ENCODE measurements around the gene NR4A1. TPM values are rescaled to one million over a fixed set of nuclear protein-coding genes. Genes with fewer than 3 reads are reported as not detected.

The NR4A1 gene
- total RNA-seq, 4 donors from 2014 or later = 74.9 to 1,106 (median 350) TPM

- no peak for ATAC-seq (ENCODE audit: low FRiP score)
- TF ChIP-seq, protein P1, sequence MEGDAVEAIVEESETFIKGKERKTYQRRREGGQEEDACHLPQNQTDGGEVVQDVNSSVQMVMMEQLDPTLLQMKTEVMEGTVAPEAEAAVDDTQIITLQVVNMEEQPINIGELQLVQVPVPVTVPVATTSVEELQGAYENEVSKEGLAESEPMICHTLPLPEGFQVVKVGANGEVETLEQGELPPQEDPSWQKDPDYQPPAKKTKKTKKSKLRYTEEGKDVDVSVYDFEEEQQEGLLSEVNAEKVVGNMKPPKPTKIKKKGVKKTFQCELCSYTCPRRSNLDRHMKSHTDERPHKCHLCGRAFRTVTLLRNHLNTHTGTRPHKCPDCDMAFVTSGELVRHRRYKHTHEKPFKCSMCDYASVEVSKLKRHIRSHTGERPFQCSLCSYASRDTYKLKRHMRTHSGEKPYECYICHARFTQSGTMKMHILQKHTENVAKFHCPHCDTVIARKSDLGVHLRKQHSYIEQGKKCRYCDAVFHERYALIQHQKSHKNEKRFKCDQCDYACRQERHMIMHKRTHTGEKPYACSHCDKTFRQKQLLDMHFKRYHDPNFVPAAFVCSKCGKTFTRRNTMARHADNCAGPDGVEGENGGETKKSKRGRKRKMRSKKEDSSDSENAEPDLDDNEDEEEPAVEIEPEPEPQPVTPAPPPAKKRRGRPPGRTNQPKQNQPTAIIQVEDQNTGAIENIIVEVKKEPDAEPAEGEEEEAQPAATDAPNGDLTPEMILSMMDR (IDR thresholded peaks at IDR 0.05) = no peak
- no peak for DNase-seq (ENCODE audit: low spot score)
These were observed 4.8 kb downstream of the NR4A1 start for GRCh38 chr12:52055731-52056711.

DNA sequence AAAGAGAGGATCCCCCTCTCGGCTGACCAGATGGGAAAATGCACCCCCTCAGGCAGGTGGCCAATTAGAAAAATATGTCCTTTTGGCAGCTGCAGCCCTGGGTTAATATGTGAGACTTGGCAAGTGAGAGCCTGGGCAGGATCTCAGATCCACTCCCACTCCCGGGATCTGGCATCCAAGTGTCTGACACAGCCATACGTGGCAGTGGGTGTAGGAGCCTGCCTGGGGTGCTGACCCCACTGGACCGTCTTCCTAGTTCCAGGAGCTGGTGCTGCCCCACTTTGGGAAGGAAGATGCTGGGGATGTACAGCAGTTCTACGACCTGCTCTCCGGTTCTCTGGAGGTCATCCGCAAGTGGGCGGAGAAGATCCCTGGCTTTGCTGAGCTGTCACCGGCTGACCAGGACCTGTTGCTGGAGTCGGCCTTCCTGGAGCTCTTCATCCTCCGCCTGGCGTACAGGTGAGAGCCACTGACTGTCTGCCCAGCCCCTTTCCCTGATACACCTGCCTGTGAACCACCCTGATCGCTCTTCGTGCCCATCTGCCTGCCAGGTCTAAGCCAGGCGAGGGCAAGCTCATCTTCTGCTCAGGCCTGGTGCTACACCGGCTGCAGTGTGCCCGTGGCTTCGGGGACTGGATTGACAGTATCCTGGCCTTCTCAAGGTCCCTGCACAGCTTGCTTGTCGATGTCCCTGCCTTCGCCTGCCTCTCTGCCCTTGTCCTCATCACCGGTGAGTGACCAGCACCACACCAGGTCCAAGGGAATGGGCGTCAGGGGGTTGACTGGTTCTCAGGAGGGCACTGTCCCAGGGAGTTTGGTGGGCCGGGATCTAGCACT is 5.8 kb downstream of the NR4A1 start:
- DNase-seq (ENCODE audit: low spot score) = no peak
- TF ChIP-seq, protein P1 (IDR thresholded peaks at IDR 0.05) = no peak
- no peak for ATAC-seq (ENCODE audit: low FRiP score)

DNA sequence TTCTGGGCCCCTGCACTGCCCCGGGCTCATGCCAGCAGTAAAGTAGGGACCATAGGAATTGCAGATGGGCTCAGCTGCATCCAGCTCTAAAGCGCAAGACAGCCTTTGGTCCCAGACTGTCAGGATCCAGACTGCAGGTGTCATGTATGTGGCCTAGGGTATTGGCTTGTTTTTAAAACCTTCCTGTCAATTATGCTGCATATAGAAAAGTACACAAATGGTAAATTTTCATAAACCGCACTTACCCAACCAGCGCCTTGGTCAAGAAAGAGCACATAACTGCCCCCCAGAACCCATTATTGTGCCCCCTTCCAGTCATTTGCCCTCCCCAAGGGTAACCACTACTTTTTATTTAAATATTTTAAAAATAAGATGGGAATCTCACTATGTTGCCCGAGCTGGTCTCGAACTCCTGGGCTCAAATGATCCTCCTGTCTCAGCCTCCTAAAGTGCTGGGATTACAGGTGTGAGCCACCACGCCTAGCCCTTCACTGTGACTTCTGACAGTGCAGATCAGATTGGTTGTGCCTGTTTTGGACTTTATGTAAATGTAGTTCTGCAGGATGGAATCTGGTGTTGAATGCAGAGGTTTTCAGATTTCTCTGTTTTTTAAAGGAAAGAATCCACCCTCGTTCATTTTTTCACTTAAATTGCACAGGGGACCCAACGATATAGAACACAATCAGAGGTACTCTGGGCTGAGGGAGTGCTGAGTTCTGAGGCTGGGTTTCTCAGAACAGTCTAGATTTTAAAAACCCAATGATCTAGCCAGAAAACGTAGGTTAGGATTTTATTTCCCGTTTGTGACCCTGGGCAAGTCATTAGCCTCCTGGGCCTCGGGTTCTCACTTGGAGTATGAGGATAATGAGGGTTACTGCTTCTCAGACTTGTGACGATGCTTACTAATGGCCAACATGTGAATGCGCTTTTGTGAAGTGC is 6.7 kb downstream of the NR4A1 start:
- no peak for DNase-seq (ENCODE audit: low spot score)
- ATAC-seq (ENCODE audit: low FRiP score) = no peak
- TF ChIP-seq, protein P1 (IDR thresholded peaks at IDR 0.05) = no peak

DNA sequence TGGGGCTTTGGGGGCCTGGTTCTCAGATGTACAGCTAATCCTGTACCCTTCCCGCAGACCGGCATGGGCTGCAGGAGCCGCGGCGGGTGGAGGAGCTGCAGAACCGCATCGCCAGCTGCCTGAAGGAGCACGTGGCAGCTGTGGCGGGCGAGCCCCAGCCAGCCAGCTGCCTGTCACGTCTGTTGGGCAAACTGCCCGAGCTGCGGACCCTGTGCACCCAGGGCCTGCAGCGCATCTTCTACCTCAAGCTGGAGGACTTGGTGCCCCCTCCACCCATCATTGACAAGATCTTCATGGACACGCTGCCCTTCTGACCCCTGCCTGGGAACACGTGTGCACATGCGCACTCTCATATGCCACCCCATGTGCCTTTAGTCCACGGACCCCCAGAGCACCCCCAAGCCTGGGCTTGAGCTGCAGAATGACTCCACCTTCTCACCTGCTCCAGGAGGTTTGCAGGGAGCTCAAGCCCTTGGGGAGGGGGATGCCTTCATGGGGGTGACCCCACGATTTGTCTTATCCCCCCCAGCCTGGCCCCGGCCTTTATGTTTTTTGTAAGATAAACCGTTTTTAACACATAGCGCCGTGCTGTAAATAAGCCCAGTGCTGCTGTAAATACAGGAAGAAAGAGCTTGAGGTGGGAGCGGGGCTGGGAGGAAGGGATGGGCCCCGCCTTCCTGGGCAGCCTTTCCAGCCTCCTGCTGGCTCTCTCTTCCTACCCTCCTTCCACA is 7.6 kb downstream of the NR4A1 start:
- DNase-seq (ENCODE audit: low spot score) (no peak), ATAC-seq (ENCODE audit: low FRiP score) (peak; percentile 21)
- TF ChIP-seq, protein P1 (IDR thresholded peaks at IDR 0.05) = no peak

DNA sequence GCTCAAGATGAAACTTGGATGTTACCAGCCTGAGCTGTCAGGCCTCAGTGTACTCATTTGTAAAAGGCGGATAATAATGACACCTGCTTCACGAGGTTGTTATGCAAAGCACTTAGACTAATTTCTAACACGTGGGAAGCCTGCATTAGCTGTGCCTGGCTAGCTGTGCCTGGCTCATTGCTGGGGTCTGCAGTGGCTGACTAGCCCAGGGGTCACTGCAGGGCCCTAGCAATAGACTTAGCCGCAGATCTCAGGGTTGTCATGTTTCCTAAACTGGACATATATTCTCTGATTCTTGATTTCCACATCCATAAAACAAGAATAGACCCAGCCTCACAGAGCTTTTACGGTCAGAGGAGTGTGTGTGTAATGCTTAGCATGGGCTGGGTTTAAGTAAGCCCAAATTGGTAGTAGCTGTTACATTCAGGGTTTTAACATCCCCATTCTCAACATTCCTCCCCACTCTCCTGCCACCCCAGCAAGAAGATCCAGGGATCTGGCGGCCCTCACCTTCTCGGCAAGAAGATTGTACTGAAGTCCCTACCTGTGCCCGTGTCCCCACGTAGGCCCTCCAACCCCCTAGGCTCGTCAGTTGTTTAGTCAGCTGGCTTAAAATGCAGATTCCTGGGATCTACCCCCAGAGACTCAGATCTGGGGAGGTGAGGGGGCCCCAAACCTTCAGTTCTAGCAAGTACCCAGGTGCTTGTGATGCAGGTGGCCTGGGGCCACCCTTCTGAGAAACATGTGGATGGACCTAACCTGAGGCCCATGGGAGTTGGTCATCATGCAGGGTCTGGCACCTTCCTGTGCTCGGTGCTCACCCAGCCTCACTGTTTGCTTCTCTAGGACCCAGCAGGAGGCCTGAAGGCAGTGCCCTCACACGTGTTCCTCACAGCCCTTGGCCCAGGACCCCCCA is 8.6 kb downstream of the NR4A1 start:
- ATAC-seq (ENCODE audit: low FRiP score) = peak; percentile 32
- no peak for DNase-seq (ENCODE audit: low spot score)
- TF ChIP-seq, protein P1 (IDR thresholded peaks at IDR 0.05) = no peak
